Measurements from ENCODE around the gene LHX4. TPM values are rescaled to one million over a fixed set of nuclear protein-coding genes. Genes with fewer than 3 reads are reported as not detected.

Gene LHX4
- total and polyA plus RNA-seq, 2 of the 13 experiments (the other 11 are each of a cell fraction or from before 2014, with no cell fraction given) = 0.03 to 0.07 TPM

DNA sequence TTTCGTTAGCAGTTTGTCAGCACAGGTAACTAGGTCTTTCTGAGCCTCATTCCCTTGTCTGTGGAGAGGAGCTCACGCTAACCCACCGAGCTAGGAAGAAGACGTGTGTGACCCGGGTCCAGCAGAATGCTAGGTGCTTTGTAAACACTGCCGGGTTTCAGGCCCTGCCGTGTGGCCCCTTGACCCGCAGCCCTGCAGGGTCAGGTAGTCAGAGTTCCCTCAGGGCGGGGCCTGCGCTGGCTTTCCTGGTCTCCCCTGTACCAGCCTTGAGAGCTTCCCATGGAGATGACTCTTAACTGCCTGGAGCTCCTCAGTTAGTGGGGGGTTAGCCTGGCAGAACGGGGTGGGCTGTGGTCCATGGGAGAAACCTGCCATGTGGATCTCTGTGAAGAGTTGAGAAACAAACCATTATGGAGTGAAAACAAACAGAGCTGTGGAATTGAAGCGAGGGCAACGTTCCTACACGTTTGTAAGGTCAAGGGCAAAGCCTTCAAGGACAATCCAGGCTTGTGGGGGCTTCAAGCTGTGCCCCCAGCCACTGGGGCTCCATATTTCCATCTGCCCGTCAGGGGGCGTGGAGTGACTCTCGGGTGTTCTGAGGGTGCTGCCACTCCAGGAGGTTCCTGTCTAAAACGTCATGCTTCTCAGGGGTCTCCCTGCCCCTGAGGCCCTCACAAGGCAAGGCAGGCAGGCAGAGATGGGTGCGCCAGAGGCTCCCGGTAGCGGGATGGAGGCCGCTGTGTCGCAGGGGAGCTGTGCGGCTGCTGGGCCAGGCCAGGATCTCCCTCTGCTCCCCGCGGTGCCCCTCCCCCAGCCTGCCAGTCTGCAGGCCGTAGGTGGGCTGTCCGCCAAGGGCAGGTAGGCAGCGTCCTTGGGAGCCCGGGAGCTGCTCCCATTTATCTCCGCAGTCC, 23.8 kb downstream of the LHX4 start (continued):
- TF ChIP-seq ZNF496 (CRISPR knock-in tag; IDR thresholded peaks at IDR 0.05; ENCODE audit: insufficient replicate concordance) (no peak), KLF16 (CRISPR knock-in tag; IDR thresholded peaks at IDR 0.05) (no peak), AHR (CRISPR knock-in tag; IDR thresholded peaks at IDR 0.05) (no peak), ZNF547 (CRISPR knock-in tag; IDR thresholded peaks at IDR 0.05) (no peak), SYNCRIP (IDR thresholded peaks at IDR 0.05; ENCODE audit: insufficient read depth, low read depth, low read length) (no peak), ZNF878 (CRISPR knock-in tag; IDR thresholded peaks at IDR 0.05) (no peak), NKX3-1 (CRISPR knock-in tag; IDR thresholded peaks at IDR 0.05) (no peak), ZNF781 (CRISPR knock-in tag; IDR thresholded peaks at IDR 0.05; ENCODE audit: borderline replicate concordance, not compliant biosample characterization) (no peak), ZNF788 (CRISPR knock-in tag; IDR thresholded peaks at IDR 0.05; ENCODE audit: borderline replicate concordance) (no peak; the same call in 1 of the 2 replicates), HMG20B (CRISPR knock-in tag; conservative IDR thresholded peaks at IDR 0.05) (no peak), REL (CRISPR knock-in tag; conservative IDR thresholded peaks at IDR 0.05) (no peak), NFE2 (CRISPR knock-in tag; IDR thresholded peaks at IDR 0.05) (no peak), NR2F1 (CRISPR knock-in tag; IDR thresholded peaks at IDR 0.05) (peak; percentile 81 to 95), SOX5 (CRISPR knock-in tag; IDR thresholded peaks at IDR 0.05; ENCODE audit: borderline replicate concordance) (no peak), IKZF5 (CRISPR knock-in tag; IDR thresholded peaks at IDR 0.05) (peak; percentile 41; the same call in 1 of the 2 replicates), FOXO1 (CRISPR knock-in tag; IDR thresholded peaks at IDR 0.05) (peak; percentile 64; the same call in 1 of the 2 replicates), HNRNPLL (IDR thresholded peaks at IDR 0.05; ENCODE audit: low read depth, low read length, poor library complexity, severe bottlenecking) (peak; percentile 22)
- TF ChIP-seq, protein P1, sequence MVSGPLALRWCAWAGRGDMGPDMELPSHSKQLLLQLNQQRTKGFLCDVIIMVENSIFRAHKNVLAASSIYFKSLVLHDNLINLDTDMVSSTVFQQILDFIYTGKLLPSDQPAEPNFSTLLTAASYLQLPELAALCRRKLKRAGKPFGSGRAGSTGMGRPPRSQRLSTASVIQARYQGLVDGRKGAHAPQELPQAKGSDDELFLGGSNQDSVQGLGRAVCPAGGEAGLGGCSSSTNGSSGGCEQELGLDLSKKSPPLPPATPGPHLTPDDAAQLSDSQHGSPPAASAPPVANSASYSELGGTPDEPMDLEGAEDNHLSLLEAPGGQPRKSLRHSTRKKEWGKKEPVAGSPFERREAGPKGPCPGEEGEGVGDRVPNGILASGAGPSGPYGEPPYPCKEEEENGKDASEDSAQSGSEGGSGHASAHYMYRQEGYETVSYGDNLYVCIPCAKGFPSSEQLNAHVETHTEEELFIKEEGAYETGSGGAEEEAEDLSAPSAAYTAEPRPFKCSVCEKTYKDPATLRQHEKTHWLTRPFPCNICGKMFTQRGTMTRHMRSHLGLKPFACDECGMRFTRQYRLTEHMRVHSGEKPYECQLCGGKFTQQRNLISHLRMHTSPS (CRISPR knock-in tag; IDR thresholded peaks at IDR 0.05; ENCODE audit: low read depth) = peak; percentile 80
- TF ChIP-seq, protein P2, sequence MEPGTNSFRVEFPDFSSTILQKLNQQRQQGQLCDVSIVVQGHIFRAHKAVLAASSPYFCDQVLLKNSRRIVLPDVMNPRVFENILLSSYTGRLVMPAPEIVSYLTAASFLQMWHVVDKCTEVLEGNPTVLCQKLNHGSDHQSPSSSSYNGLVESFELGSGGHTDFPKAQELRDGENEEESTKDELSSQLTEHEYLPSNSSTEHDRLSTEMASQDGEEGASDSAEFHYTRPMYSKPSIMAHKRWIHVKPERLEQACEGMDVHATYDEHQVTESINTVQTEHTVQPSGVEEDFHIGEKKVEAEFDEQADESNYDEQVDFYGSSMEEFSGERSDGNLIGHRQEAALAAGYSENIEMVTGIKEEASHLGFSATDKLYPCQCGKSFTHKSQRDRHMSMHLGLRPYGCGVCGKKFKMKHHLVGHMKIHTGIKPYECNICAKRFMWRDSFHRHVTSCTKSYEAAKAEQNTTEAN (CRISPR knock-in tag; conservative IDR thresholded peaks at IDR 0.05) = no peak
- TF ChIP-seq, protein P3, sequence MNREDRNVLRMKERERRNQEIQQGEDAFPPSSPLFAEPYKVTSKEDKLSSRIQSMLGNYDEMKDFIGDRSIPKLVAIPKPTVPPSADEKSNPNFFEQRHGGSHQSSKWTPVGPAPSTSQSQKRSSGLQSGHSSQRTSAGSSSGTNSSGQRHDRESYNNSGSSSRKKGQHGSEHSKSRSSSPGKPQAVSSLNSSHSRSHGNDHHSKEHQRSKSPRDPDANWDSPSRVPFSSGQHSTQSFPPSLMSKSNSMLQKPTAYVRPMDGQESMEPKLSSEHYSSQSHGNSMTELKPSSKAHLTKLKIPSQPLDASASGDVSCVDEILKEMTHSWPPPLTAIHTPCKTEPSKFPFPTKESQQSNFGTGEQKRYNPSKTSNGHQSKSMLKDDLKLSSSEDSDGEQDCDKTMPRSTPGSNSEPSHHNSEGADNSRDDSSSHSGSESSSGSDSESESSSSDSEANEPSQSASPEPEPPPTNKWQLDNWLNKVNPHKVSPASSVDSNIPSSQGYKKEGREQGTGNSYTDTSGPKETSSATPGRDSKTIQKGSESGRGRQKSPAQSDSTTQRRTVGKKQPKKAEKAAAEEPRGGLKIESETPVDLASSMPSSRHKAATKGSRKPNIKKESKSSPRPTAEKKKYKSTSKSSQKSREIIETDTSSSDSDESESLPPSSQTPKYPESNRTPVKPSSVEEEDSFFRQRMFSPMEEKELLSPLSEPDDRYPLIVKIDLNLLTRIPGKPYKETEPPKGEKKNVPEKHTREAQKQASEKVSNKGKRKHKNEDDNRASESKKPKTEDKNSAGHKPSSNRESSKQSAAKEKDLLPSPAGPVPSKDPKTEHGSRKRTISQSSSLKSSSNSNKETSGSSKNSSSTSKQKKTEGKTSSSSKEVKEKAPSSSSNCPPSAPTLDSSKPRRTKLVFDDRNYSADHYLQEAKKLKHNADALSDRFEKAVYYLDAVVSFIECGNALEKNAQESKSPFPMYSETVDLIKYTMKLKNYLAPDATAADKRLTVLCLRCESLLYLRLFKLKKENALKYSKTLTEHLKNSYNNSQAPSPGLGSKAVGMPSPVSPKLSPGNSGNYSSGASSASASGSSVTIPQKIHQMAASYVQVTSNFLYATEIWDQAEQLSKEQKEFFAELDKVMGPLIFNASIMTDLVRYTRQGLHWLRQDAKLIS (CRISPR knock-in tag; IDR thresholded peaks at IDR 0.05) = no peak
